ENCODE results near the gene MEFV.

Gene MEFV

GRCh38 chr16:3249020-3249419 lies 7.4 kb downstream of the MEFV start:
- TF ChIP-seq CTCF (IDR thresholded peaks at IDR 0.05; ENCODE audit: extremely low read depth, missing control alignments), result no peak
- DNase-seq (ENCODE audit: low spot score), result no peak

- no peak for TF ChIP-seq CTCF (IDR thresholded peaks at IDR 0.05; ENCODE audit: extremely low read depth, missing control alignments)
- DNase-seq (ENCODE audit: low spot score), result no peak
Observed at GRCh38 chr16:3248596-3248995, 7.8 kb downstream of the MEFV start.

GRCh38 chr16:3246876-3247275 lies 9.6 kb downstream of the MEFV start:
- no peak for TF ChIP-seq CTCF (IDR thresholded peaks at IDR 0.05; ENCODE audit: extremely low read depth, missing control alignments)
- DNase-seq (ENCODE audit: low spot score), result no peak

GRCh38 chr16:3246002-3246401 lies 10.4 kb downstream of the MEFV start:
- DNase-seq (ENCODE audit: low spot score), result no peak
- TF ChIP-seq CTCF (IDR thresholded peaks at IDR 0.05; ENCODE audit: extremely low read depth, missing control alignments), result no peak

- DNase-seq (ENCODE audit: low spot score), result no peak
- TF ChIP-seq CTCF (IDR thresholded peaks at IDR 0.05; ENCODE audit: extremely low read depth, missing control alignments), result no peak
Observed at GRCh38 chr16:3243882-3244281, 12.6 kb downstream of the MEFV start.

- no peak for DNase-seq (ENCODE audit: low spot score)
- no peak for TF ChIP-seq CTCF (IDR thresholded peaks at IDR 0.05; ENCODE audit: extremely low read depth, missing control alignments)
Observed at GRCh38 chr16:3242709-3243108, 13.7 kb downstream of the MEFV start.

GRCh38 chr16:3241761-3242160 lies 14.7 kb downstream of the MEFV start:
- TF ChIP-seq CTCF (IDR thresholded peaks at IDR 0.05; ENCODE audit: extremely low read depth, missing control alignments), result no peak

More at GRCh38 chr16:3241761-3242160, 14.7 kb downstream of the MEFV start:
- no peak for DNase-seq (ENCODE audit: low spot score)
